ENCODE data around the gene TSPO2. TPM values are rescaled to one million over a fixed set of nuclear protein-coding genes. Genes with fewer than 3 reads are reported as not detected.

The TSPO2 gene
- total and polyA plus RNA-seq, 2 of the 13 experiments (the other 11 are each of a cell fraction or from before 2014, with no cell fraction given): 0.55 TPM; not detected in 1

DNA sequence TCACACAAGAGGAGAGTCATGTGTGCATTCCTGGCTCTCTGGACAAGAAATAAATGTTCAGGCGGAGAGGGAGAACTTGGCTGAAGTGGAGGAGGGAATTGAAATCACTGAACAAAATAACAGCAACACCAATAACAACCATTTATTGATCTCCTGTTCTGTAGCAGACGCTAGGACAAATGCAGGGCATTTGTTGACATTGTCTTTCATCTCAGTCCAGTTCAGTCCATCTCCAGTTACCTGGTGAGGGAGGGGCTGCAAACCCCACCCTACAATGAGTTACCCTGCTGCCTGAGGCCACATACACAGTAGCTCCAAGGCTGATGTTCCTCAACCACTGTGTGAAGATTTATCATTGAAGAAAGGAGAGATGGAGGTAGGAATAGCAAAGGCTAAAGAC lies 30.6 kb upstream of the TSPO2 start (continued):
- TF ChIP-seq NONO (IDR thresholded peaks at IDR 0.05) (no peak), NONO (CRISPR knock-in tag; conservative IDR thresholded peaks at IDR 0.05) (no peak), GATA4 (IDR thresholded peaks at IDR 0.05; ENCODE audit: borderline replicate concordance, low read depth) (no peak), ZNF556 (CRISPR knock-in tag; IDR thresholded peaks at IDR 0.05; ENCODE audit: borderline replicate concordance) (no peak), SIN3A (IDR thresholded peaks at IDR 0.05; ENCODE audit: borderline replicate concordance, low read depth, low read length) (no peak), PAXIP1 (CRISPR knock-in tag; conservative IDR thresholded peaks at IDR 0.05) (no peak), ZNF234 (CRISPR knock-in tag; conservative IDR thresholded peaks at IDR 0.05) (no peak), AKAP8 (CRISPR knock-in tag; IDR thresholded peaks at IDR 0.05) (peak; percentile 44; the same call in 1 of the 2 replicates), ZNF160 (CRISPR knock-in tag; IDR thresholded peaks at IDR 0.05) (no peak), ZNF292 (CRISPR knock-in tag; IDR thresholded peaks at IDR 0.05; ENCODE audit: borderline replicate concordance, low read depth) (peak; percentile 49; the same call in 1 of the 2 replicates), MIER2 (CRISPR knock-in tag; IDR thresholded peaks at IDR 0.05) (no peak), ZBTB34 (CRISPR knock-in tag; IDR thresholded peaks at IDR 0.05) (no peak), MED8 (CRISPR knock-in tag; IDR thresholded peaks at IDR 0.05; ENCODE audit: insufficient replicate concordance) (no peak), CSRNP1 (CRISPR knock-in tag; IDR thresholded peaks at IDR 0.05) (no peak), SRSF9 (IDR thresholded peaks at IDR 0.05; ENCODE audit: borderline replicate concordance, insufficient read depth, low read depth, low read length, poor library complexity, severe bottlenecking) (no peak), POGZ (CRISPR knock-in tag; IDR thresholded peaks at IDR 0.05) (no peak), SCMH1 (CRISPR knock-in tag; IDR thresholded peaks at IDR 0.05; ENCODE audit: borderline replicate concordance) (no peak), ZNF710 (CRISPR knock-in tag; IDR thresholded peaks at IDR 0.05; ENCODE audit: borderline replicate concordance) (0 out of 2 replicates have a peak, but pooled peaks have one; percentile 61)
- TF ChIP-seq, protein P1, sequence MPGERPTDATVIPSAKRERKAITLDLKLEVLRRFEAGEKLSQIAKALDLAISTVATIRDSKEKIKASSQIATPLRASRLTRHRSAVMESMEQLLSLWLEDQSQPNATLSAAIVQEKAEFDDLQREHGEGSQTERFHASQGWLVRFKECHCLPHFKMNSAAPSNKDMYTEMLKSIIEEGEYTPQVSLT (CRISPR knock-in tag; IDR thresholded peaks at IDR 0.05; ENCODE audit: borderline replicate concordance, low read depth): no peak
- TF ChIP-seq, protein P2, sequence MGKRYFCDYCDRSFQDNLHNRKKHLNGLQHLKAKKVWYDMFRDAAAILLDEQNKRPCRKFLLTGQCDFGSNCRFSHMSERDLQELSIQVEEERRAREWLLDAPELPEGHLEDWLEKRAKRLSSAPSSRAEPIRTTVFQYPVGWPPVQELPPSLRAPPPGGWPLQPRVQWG (CRISPR knock-in tag; IDR thresholded peaks at IDR 0.05; ENCODE audit: borderline replicate concordance, low read depth): no peak

Data from HepG2 (cell line).